T follicular helper cell (primary cell): ENCODE data around the gene GDF15.
"Not testable (repeated sequence)": the region's sequence is repeated elsewhere in the genome, so short reads cannot be mapped to it uniquely, and the experiment has no call there.

Source experiments
- DNase-seq: peaks from one replicate; pipeline ENCODE4 v3.0.0-alpha.2; 2020; ENCODE audit warnings: low read depth

Gene GDF15

DNA sequence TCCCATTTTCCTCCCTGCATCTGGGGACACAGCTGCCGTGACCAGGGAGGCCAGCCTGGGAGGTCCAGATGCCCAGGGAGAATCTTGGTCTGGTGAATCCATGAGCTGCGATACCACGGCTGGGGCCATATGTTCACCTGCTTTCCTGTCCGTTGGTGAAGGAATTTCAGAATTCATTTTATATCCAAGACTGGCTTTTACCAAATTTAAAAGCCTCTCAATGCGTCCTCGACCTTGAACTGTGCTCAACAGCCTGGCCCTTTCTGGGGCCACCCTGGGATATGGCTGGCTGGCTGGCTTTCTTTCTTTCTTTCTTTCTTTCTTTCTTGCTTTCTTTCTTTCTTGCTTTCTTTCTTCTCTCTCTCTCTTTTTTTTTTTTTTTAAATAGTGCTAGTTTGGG is 22.2 kb upstream of the GDF15 start:
- no peak for DNase-seq

DNA sequence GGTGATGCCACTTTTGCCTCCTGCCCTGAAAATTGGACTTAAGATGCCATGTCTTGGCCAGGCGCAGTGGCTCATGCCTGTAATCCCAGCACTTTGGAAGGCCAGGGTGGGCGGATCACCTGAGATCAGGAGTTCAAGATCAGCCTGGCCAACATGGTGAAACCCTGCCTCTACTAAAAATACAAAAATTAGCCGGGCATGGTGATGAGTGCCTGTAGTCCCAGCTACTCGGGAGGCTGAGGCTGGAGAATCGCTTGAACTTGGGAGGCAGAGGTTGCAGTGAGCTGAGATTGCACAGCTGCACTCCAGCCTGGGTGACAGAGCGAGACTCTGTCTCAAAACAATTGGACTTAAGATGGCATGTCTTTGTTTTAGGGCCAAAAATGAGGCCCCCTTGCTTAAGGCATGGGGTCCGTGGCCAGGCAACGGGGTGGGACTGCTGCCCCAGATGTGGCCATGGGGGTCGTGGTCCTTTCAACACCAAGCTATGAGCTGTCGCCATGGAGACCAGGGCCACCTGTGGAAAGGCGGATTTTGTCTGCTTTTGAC is 21.6 kb upstream of the GDF15 start:
- not testable (repeated sequence) for DNase-seq

DNA sequence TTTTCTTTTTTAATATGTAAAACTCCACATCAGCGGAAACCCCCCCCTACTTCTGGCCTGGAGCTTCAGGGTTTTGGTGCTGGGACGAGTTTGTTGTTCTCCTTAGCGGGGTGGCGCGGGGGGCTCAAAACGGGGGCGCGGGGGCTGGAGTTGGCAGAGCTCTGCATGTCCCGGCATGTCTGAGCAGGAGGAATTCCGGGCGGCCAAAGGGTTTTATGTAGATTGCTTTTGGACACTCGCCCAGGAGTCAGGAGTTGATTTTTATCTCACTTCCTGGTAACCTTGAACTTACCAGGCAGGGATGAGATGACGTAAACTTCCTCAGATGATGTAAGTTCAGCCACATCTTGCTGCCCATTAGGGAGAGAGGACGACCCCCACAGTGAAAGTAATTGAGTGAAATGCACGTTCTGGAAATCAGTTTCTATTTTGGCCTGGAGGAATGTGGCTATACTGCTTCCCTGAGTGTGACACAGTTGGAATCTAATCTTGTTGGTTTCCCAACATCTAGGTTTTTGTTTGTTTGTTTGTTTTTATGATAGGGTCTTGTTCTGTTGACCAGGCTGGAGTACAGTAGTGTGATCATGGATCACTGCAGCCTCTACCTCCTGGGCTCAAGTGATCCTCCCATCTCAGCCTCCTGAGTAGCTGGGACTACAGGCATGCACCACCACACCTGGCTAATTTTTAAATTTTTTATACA is 21.0 kb upstream of the GDF15 start:
- DNase-seq, result no peak

DNA sequence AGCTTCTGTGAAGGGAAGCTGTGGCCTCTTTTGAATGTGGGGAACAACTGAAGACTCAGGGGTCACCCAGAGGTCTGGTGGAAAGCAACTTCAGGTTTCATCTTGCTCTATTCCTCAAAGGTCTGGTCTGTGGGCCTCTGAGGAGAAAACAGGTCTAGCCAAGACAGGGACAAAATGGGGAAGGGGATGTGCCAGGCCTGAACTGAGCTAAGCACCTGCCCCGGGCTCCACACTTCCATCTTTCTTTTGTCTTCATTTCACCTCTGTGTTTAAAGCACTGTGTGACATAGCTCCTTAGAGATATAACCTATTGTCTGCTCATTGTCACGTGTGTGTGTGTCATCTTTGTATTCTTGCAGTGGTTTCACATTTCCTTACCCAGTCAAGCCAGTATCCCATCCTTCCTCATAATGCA is 19.9 kb upstream of the GDF15 start:
- DNase-seq, result no peak

GRCh38 chr19:18368504-18369222 is 17.3 kb upstream of the GDF15 start:
- DNase-seq, result no peak

DNA sequence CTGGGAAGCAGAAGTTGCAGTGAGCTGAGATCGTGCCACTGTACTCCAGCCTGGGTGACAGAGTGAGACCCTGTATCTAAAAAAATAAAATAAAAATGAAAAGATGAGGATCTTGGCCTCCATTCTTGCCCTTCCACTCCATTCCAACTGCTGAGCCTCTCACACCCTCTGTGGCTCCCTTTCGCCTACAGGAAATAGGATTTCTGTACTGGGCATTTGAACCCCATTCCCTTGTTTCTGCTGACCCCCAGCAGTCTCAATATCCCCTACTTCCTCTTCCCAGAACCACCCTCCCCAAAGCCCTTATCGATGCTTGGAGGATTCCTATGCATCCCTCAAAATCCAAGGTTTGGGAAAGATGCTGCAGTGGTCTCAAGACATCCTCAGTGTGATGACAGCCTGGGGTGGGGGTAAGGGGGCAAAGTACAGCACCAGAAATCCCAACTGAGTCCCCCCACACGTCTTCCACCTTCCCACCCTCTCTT is 12.5 kb upstream of the GDF15 start:
- DNase-seq, result no peak

- DNase-seq, result no peak
These were observed 11.9 kb upstream of the GDF15 start for GRCh38 chr19:18373892-18374629.

GRCh38 chr19:18377026-18377425 is 8.9 kb upstream of the GDF15 start:
- no peak for DNase-seq

- DNase-seq, result no peak
These were observed 5.9 kb upstream of the GDF15 start for GRCh38 chr19:18379803-18380747.

DNA sequence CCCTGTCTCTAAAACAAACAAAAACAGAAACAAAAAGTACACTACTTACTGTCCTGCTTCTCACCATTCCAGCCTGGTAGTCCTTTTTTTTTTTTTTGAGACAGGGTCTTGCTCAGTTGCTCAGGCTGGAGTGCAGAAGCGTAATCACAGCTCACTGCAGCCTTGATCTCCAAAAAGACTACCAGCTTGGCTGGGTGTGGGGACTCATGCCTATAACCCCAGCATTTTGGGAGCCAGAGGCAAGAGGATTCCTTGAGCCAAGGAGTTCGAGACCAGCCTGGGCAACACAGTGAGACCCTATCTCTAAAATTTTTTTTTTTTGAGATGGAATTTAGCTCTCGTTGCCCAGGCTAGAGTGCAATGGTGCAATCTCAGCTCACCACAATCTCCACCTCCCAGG is 5.1 kb upstream of the GDF15 start:
- no peak for DNase-seq

DNA sequence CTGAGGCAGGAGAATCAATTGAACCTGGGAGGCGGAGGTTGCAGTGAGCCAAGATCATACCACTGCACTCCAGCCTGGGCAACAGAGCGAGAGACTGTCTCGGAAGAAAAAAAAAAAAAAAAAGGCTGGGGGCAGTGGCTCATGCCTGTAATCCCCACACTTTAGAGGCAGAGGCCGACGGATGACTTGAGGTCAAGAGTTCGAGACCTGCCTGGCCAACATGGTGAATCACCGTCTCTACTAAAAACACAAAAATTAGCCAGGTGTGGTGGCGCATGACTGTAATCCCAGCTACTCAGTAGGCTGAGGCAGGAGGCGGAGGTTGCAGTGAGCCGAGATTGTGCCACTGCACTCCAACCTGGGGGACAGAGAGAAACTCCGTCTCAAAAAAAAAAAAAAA is 2.3 kb upstream of the GDF15 start:
- DNase-seq, result not testable (repeated sequence)

DNA sequence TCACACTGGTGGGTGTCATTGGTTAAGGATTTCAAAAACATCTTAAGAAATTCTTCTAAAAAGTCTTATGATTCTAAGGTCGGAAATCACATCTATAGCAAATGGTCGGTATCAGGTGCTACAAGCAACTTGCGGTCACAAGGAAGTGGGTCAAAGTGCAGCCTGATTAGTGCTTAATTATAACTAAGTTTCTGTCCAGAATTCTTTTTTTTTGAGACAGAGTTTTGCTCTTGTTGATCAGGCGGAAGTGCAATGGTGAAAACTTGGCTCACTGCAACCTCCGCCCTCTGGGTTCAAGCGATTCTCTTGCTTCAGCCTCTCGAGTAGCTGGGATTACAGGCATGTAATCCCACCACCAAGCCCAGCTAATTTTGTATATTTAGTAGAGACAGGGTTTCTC is 1.2 kb upstream of the GDF15 start:
- no peak for DNase-seq

GRCh38 chr19:18385359-18385674 is 641 bp upstream of the GDF15 start:
- DNase-seq, result no peak

DNA sequence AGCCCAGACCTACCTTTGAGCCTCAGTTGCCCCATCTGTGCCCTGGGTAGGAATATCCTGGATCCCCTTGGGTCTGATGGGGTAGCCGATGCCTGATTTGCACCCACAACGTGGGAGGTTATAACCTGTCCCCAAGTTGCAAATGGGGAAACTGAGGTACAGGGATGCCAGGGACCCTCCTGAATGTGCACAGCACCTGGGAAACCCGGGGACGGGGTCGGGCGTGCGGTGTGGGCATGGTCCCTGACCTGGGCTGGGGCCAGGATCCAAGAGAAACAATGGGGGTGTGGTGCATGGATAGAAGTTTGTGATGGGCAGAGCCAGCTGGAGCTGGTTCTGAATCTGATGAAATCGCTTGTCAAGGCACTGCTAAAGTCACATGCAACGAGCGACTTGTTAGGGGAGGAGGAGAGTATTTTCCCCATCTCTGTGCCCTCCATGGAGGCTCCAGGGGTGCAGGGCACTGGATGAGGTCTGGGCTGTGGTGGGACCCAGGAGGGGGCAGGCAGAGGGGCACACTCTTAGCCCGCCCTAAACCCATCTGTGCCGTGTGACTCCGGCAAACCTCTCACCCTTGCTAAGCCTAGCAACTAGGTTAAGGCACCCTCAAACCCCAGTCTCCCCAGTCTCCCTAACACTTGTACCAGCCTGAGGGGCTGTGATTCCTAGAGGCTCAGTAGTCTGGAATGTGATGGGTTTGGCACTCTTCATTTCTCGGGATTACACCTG is 749 bp downstream of the GDF15 start:
- no peak for DNase-seq

DNA sequence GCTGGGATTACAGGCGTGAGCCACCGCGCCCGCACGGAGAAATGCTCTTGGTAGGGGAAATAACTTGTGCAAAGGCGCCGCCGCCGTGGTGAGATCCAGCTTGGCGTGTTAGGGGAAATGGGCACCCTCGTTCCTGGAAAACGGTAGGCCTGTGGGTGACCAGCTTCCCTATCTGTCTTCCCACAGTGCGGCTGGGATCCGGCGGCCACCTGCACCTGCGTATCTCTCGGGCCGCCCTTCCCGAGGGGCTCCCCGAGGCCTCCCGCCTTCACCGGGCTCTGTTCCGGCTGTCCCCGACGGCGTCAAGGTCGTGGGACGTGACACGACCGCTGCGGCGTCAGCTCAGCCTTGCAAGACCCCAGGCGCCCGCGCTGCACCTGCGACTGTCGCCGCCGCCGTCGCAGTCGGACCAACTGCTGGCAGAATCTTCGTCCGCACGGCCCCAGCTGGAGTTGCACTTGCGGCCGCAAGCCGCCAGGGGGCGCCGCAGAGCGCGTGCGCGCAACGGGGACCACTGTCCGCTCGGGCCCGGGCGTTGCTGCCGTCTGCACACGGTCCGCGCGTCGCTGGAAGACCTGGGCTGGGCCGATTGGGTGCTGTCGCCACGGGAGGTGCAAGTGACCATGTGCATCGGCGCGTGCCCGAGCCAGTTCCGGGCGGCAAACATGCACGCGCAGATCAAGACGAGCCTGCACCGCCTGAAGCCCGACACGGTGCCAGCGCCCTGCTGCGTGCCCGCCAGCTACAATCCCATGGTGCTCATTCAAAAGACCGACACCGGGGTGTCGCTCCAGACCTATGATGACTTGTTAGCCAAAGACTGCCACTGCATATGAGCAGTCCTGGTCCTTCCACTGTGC is 2.4 kb downstream of the GDF15 start:
- DNase-seq, result peak; percentile 59

DNA sequence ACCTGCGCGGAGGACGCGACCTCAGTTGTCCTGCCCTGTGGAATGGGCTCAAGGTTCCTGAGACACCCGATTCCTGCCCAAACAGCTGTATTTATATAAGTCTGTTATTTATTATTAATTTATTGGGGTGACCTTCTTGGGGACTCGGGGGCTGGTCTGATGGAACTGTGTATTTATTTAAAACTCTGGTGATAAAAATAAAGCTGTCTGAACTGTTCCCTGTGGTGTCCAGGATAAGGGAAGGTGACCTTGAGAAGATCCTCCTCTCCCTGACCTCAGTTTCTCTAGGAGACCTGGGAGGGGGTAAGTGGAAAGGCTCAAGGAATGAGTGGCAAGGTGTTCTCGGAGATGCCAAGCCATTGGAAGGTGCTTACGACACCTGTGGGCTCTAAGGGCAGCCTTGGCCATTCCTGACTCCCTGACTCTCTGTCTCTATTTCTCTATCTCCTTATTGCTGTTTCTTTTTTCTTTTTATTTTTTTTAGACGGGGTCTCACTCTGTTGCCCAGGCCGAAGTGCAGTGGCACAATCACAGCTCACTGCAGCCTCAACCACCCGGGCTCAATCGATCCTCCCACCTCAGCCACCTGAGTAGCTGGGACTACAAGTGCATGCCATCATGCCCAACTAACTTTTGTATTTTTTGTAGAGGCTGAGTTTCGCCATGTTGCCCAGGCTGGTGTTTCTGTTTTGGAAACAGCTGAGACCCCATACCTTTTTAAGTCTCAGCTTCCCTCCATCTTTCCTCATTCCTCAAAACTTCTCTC is 3.2 kb downstream of the GDF15 start:
- DNase-seq, result no peak

- DNase-seq, result no peak
These were observed 3.7 kb downstream of the GDF15 start for GRCh38 chr19:18389726-18390064.

- no peak for DNase-seq
These were observed 4.3 kb downstream of the GDF15 start for GRCh38 chr19:18390065-18390907.
